IMR-90 (cell line): ENCODE results near the gene NEK4. TPM values are rescaled to one million over a fixed set of nuclear protein-coding genes. Genes with fewer than 3 reads are reported as not detected.
A peak's percentile ranks its signal among the peaks of the same experiment; 100 is the strongest.

Experiments used
- ATAC-seq: fragments of 200-7000 bp; cut with Tn5 transposase; 2 replicates; pipeline ENCODE4 v1.9.1; 2020; ENCODE audit warnings: low read depth, mild to moderate bottlenecking, moderate library complexity
- BruUV-seq: library from RNA; stranded (reverse); fragments of 400-500 nt; replicated peaks from 2 replicates; lab custom pipeline; 2021; lab: Mats Ljungman, UMichigan
- CTCF ChIA-PET: fragments of 300-600 bp; formaldehyde crosslinking; extraction: SDS; loops from one replicate; lab custom pipeline; 2021; ENCODE audit warnings: antibody characterized with exemption; lab: Yijun Ruan, JAX
- POLR2A ChIA-PET: fragments of 300-600 bp; sonication (Branson Sonifier 250); formaldehyde crosslinking; loops from one replicate; lab custom pipeline; 2022; ENCODE audit warnings: antibody characterized with exemption; ENCODE audit not compliant: unreplicated experiment; lab: Charles Lee
- DNase-seq: peaks from one replicate; pipeline ENCODE4 v3.0.0; 2013
- H2AFZ ChIP-seq: replicated peaks from 2 replicates; pipeline ENCODE3; 2013; ENCODE audit warnings: low read length, mild to moderate bottlenecking; ENCODE audit not compliant: poor library complexity
- H2AK5ac ChIP-seq: 2 replicates; pipeline ENCODE4 v1.6.1; 2013; ENCODE audit warnings: low read depth, low read length, inconsistent platforms
- H2AK9ac ChIP-seq: replicated peaks from 2 replicates; pipeline ENCODE3; 2013; ENCODE audit warnings: mild to moderate bottlenecking, low read depth, low read length, moderate library complexity; ENCODE audit not compliant: poor library complexity
- H2BK120ac ChIP-seq: 2 replicates; pipeline ENCODE4 v1.6.1; 2013; ENCODE audit warnings: low read depth, low read length, inconsistent platforms
- H2BK15ac ChIP-seq: 3 replicates; pipeline ENCODE4 v1.6.1; 2013; ENCODE audit warnings: low read depth, low read length, inconsistent platforms
- H2BK20ac ChIP-seq: 2 replicates; pipeline ENCODE4 v1.6.1; 2013; ENCODE audit warnings: low read depth, mild to moderate bottlenecking, inconsistent platforms, low read length, moderate library complexity
- H2BK5ac ChIP-seq: 2 replicates; pipeline ENCODE4 v1.6.1; 2013; ENCODE audit warnings: mild to moderate bottlenecking, low read depth, low read length, inconsistent platforms; ENCODE audit not compliant: poor library complexity, severe bottlenecking
- H3K14ac ChIP-seq: replicated peaks from 2 replicates; pipeline ENCODE4 v1.6.1; 2013; ENCODE audit warnings: low read depth, low read length, inconsistent platforms
- H3K18ac ChIP-seq: 2 replicates; pipeline ENCODE4 v1.6.1; 2013; ENCODE audit warnings: low read depth, low read length, control low read depth
- H3K23ac ChIP-seq: 2 replicates; pipeline ENCODE4 v1.6.1; 2013; ENCODE audit warnings: low read depth, low read length, inconsistent platforms
- H3K27ac ChIP-seq: 2 replicates; pipeline ENCODE4 v1.5.1; 2013; ENCODE audit warnings: mild to moderate bottlenecking, control low read depth, low read length; ENCODE audit not compliant: insufficient read depth
- H3K27me3 ChIP-seq: 2 replicates; pipeline ENCODE4 v1.6.1; 2013; ENCODE audit warnings: low read length; ENCODE audit not compliant: control insufficient read depth, insufficient read depth
- H3K36me3 ChIP-seq: 2 replicates; pipeline ENCODE4 v1.6.1; 2013; ENCODE audit warnings: low read length, mixed read lengths; ENCODE audit not compliant: control insufficient read depth, insufficient read depth
- H3K4ac ChIP-seq: 2 replicates; pipeline ENCODE4 v1.6.1; 2013; ENCODE audit warnings: low read depth, low read length, inconsistent platforms
- H3K4me1 ChIP-seq: 2 replicates; pipeline ENCODE4 v1.6.1; 2013; ENCODE audit warnings: low read length, mixed read lengths; ENCODE audit not compliant: control insufficient read depth, insufficient read depth
- H3K4me2 ChIP-seq: 2 replicates; pipeline ENCODE4 v1.6.1; 2013; ENCODE audit warnings: low read depth, mild to moderate bottlenecking, control low read depth, low read length, moderate library complexity
- H3K4me3 ChIP-seq: 2 replicates; pipeline ENCODE4 v1.5.1; 2013; ENCODE audit warnings: low read depth, mild to moderate bottlenecking, control low read depth, low read length, moderate library complexity; ENCODE audit not compliant: insufficient read depth
- H3K56ac ChIP-seq: 2 replicates; pipeline ENCODE4 v1.6.1; 2013; ENCODE audit warnings: low read length, inconsistent platforms; ENCODE audit not compliant: insufficient read depth; ENCODE audit errors: extremely low read depth
- H3K79me1 ChIP-seq, 2 experiments: 2 replicates each; pipeline ENCODE4 v1.6.1; 2013; ENCODE audit warnings: low read length in 2 of 2, inconsistent platforms in 1 of 2, low read depth in 1 of 2
- H3K9ac ChIP-seq: 2 replicates; pipeline ENCODE4 v1.6.1; 2013; ENCODE audit warnings: low read depth, low read length, control low read depth
- H3K9me1 ChIP-seq: 2 replicates; pipeline ENCODE4 v1.6.1; 2013; ENCODE audit warnings: low read length, inconsistent platforms; ENCODE audit not compliant: insufficient read depth
- H3K9me3 ChIP-seq: 2 replicates; pipeline ENCODE4 v1.6.1; 2013; ENCODE audit warnings: low read length; ENCODE audit not compliant: control insufficient read depth, insufficient read depth
- H4K20me1 ChIP-seq: 2 replicates; pipeline ENCODE4 v1.6.1; 2013; ENCODE audit warnings: low read length, inconsistent platforms; ENCODE audit not compliant: insufficient read depth
- H4K5ac ChIP-seq: 2 replicates; pipeline ENCODE4 v1.6.1; 2013; ENCODE audit warnings: mild to moderate bottlenecking, low read depth, low read length, control low read depth
- H4K8ac ChIP-seq, 2 experiments: 2 replicates each; pipeline ENCODE4 v1.6.1; 2013; ENCODE audit warnings: low read depth in 2 of 2, low read length in 2 of 2, control low read depth in 1 of 2, inconsistent platforms in 1 of 2
- H4K91ac ChIP-seq: 2 replicates; pipeline ENCODE4 v1.6.1; 2013; ENCODE audit warnings: low read depth, low read length, inconsistent platforms; ENCODE audit not compliant: insufficient read depth
- CEBPB ChIP-seq: IDR thresholded peaks from 2 replicates; pipeline ENCODE4 v1.6.1; 2012; ENCODE audit warnings: low read depth, low read length, improper control_type of control experiment
- RCOR1 ChIP-seq: IDR thresholded peaks from 2 replicates; pipeline ENCODE4 v1.6.1; 2012; ENCODE audit warnings: mild to moderate bottlenecking, low read length, improper control_type of control experiment; ENCODE audit not compliant: insufficient replicate concordance
- WGBS, 2 experiments: methylation state at CpG; one replicate each; pipeline versions ENCODE4 v1.1.5 to v1.1.7; 2013; ENCODE audit warnings: missing lambda C conversion rate in 2 of 2; ENCODE audit not compliant: insufficient read length in 1 of 2; ENCODE audit errors: extremely low coverage in 2 of 2; 5-methylcytosine and 5-hydroxymethylcytosine counted together
- dilution Hi-C: fragments of 300-500 bp; cut with HindIII; formaldehyde crosslinking; loops from one replicate; pipeline ENCODE4 v1.14.3; 2018; ENCODE audit warnings: low sequenced_read_pairs; ENCODE audit not compliant: unreplicated experiment
- in situ Hi-C: fragments of 300-500 bp; cut with MboI; formaldehyde crosslinking; loops from 3 replicates; pipeline ENCODE4 v1.14.3; 2019; ENCODE audit warnings: low sequenced_read_pairs, inconsistent platforms, mixed read lengths
- intact Hi-C: fragments of 100-400 bp; cut with micrococcal nuclease; formaldehyde crosslinking; loops from 2 replicates; pipeline ENCODE4 v1.10.0; 2022
- polyA plus RNA-seq, 3 experiments: library from polyadenylated mRNA; depleted of rRNA; stranded (reverse); fragments of >200 nt; gene quantifications; 2 replicates each; pipeline ENCODE4 v1.2.3, GENCODE V29; 2012; ENCODE audit warnings: low replicate concordance in 1 of 3
- total RNA-seq: library from RNA; depleted of rRNA; stranded (reverse); fragments of >200 nt; gene quantifications from 2 replicates; pipeline ENCODE4 v1.2.3, GENCODE V29; 2012

NEK4 gene
- total and polyA plus RNA-seq, 2 of the 4 experiments (the other 2 are of a cell fraction), result 10.3 to 24.7 TPM

GRCh38 chr3:52688266-52688665 lies 82.5 kb downstream of the NEK4 start:
- no peak overlapping the region for H3K27ac ChIP-seq

More at GRCh38 chr3:52688266-52688665, 82.5 kb downstream of the NEK4 start:
- DNase-seq (no peak), ATAC-seq (no peak)
- Histone ChIP-seq H3K4ac (no peak overlapping the region), H3K4me2 (no peak overlapping the region), H4K91ac (no peak overlapping the region), H3K9me3 (no peaks in the 10 kb centered on the region), H3K36me3 (peaks cover 52% of the 10 kb centered on the region), H3K23ac (no peak overlapping the region), H2BK5ac (no peak overlapping the region), H2BK20ac (no peak overlapping the region), H3K18ac (no peak overlapping the region), H3K4me1 (peaks cover 7% of the 10 kb centered on the region), H2BK15ac (no peak overlapping the region), H4K20me1 (peaks cover 16% of the 10 kb centered on the region; the same call in 1 of the 2 replicates), H3K79me1 (peaks cover 38 to 71% of the 10 kb centered on the region in 2 experiments), H4K8ac (no peak overlapping the region), H2AK5ac (no peak overlapping the region), H3K9me1 (peaks cover 3% of the 10 kb centered on the region), H2AFZ (no peak overlapping the region), H4K5ac (no peak overlapping the region), H3K56ac (no peak overlapping the region), H3K9ac (no peak overlapping the region), H3K27me3 (no peaks in the 10 kb centered on the region), H3K4me3 (no peak overlapping the region), H3K14ac (no peak overlapping the region), H2BK120ac (no peak overlapping the region), H2AK9ac (no peak overlapping the region)
- 100% methylated on average over 3 of the region's 6 CpGs; no CpG with 5 or more reads in 1 of the 2 experiments for WGBS, 2 experiments
- ChIA-PET POLR2A (no interaction called here), CTCF (no interaction called here)
- no peak for TF ChIP-seq RCOR1
- TF ChIP-seq CEBPB, result 0 out of 2 replicates have a peak, but pooled peaks have one; percentile 9
- in situ Hi-C loops (no loop called here), intact Hi-C loops (no loop called here), dilution Hi-C loops (no loop called here)
- BruUV-seq, result no TSS peak
